Testis (tissue), 3 donors: ENCODE measurements around the gene GSG1. TPM values are rescaled to one million over a fixed set of nuclear protein-coding genes. Genes with fewer than 3 reads are reported as not detected.

Experiments used
- DNase-seq: peaks from one replicate; pipeline ENCODE4 v3.0.0-alpha.2; 2019
- H3K27ac ChIP-seq, 2 donors: fragments of 200-600 bp; sonication (generic); one replicate each; pipeline ENCODE4 v1.5.1; 2019
- H3K27me3 ChIP-seq: fragments of 200-600 bp; sonication (generic); one replicate; pipeline ENCODE4 v1.5.1; 2019
- H3K36me3 ChIP-seq: fragments of 200-600 bp; sonication (generic); one replicate; pipeline ENCODE4 v1.5.1; 2017; ENCODE audit warnings: low read depth; ENCODE audit errors: missing control alignments
- H3K4me1 ChIP-seq: fragments of 200-600 bp; sonication (generic); one replicate; pipeline ENCODE4 v1.5.1; 2019
- H3K4me3 ChIP-seq, 2 donors: fragments of 200-600 bp; sonication (generic); one replicate each; pipeline ENCODE4 v1.5.1; 2017 to 2019
- H3K9me3 ChIP-seq: fragments of 200-600 bp; sonication (generic); one replicate; pipeline ENCODE4 v1.5.1; 2017
- POLR2A ChIP-seq: fragments of 450-650 bp; IDR thresholded peaks from one replicate; pipeline ENCODE4 v1.6.1; 2017; ENCODE audit warnings: antibody characterized with exemption, mild to moderate bottlenecking, moderate library complexity
- WGBS, 2 donors: methylation state at CpG; one replicate each; pipeline ENCODE4 v1.1.5; 2018; 5-methylcytosine and 5-hydroxymethylcytosine counted together
- intact Hi-C: fragments of 100-400 bp; cut with DNase I; formaldehyde crosslinking; loops from one replicate; pipeline ENCODE4 v1.15.1; 2023; ENCODE audit warnings: low total_unique reads
- polyA plus RNA-seq: library from polyadenylated mRNA; stranded (reverse); fragments of 350-450 nt; fragmentation: Illumina TruSeq; extraction: RNeasy Lipid Tissue Mini Kit (QIAGEN cat#74804); gene quantifications from one replicate; pipeline ENCODE4 v1.2.3, GENCODE V29; 2014; ENCODE audit warnings: low read depth, low replicate concordance; ENCODE audit not compliant: insufficient read depth
- total RNA-seq, 2 donors: library from RNA; depleted of rRNA; stranded (reverse); fragments of >200 nt; gene quantifications; one replicate each; pipeline ENCODE4 v1.2.3, GENCODE V29; 2016
- TF ChIP-seq, protein P1 (sequence below), 3 experiments: fragments of 450-650 bp in 2 of 3; fragments of 200-600 bp in 1 of 3; sonication (generic) in 1 of 3; IDR thresholded peaks; one replicate each; pipeline ENCODE4 v1.5.1; 2016 to 2019; ENCODE audit warnings: antibody characterized with exemption in 3 of 3, mild to moderate bottlenecking in 2 of 3, moderate library complexity in 1 of 3

Gene GSG1
- total and polyA plus RNA-seq, 3 donors from 2014 or later: 133 to 695 (median 449) TPM

DNA sequence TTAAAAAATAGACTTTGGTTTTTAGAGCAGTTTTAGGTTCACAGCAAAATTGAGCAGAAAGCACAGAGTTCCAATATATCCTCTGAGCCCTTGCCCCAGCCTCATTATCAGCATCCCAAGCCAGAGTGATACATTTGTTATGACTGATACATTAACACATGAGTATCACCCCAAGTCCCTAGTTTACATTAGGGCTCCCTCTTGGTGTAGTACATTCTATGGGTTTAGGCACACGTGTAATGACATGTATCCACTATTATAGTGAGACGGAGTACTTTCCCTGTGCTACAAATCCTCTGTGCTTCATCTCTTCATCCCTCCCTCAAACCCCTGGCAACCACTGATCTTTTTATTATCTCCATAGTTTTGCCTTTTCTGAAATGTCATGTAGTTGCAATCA is 22.5 kb upstream of the GSG1 start:
- H3K27ac ChIP-seq: no peak overlapping the region
- DNase-seq: no peak
- peaks cover 2% of the 10 kb centered on the region for H3K4me1 ChIP-seq
- WGBS, 2 donors: 78 to 89% methylated on average over 2 of the region's 2 CpGs
- no peak for TF ChIP-seq POLR2A
- TF ChIP-seq, protein P1, sequence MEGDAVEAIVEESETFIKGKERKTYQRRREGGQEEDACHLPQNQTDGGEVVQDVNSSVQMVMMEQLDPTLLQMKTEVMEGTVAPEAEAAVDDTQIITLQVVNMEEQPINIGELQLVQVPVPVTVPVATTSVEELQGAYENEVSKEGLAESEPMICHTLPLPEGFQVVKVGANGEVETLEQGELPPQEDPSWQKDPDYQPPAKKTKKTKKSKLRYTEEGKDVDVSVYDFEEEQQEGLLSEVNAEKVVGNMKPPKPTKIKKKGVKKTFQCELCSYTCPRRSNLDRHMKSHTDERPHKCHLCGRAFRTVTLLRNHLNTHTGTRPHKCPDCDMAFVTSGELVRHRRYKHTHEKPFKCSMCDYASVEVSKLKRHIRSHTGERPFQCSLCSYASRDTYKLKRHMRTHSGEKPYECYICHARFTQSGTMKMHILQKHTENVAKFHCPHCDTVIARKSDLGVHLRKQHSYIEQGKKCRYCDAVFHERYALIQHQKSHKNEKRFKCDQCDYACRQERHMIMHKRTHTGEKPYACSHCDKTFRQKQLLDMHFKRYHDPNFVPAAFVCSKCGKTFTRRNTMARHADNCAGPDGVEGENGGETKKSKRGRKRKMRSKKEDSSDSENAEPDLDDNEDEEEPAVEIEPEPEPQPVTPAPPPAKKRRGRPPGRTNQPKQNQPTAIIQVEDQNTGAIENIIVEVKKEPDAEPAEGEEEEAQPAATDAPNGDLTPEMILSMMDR (IDR thresholded peaks at IDR 0.05): no peak
- intact Hi-C loops: no loop called here
- no peaks in the 10 kb centered on the region for H3K36me3 ChIP-seq
- H3K27me3 ChIP-seq: no peaks in the 10 kb centered on the region
- H3K4me3 ChIP-seq: no peak overlapping the region
- no peaks in the 10 kb centered on the region for H3K9me3 ChIP-seq

GRCh38 chr12:13124656-13125505 is 21.4 kb upstream of the GSG1 start:
- intact Hi-C loops: no loop called here
- Histone ChIP-seq H3K4me1 (peaks cover 2% of the 10 kb centered on the region), H3K27ac (no peak overlapping the region), H3K4me3 (no peak overlapping the region), H3K27me3 (no peaks in the 10 kb centered on the region), H3K9me3 (no peaks in the 10 kb centered on the region), H3K36me3 (no peaks in the 10 kb centered on the region)
- TF ChIP-seq, protein P1 (IDR thresholded peaks at IDR 0.05): no peak
- TF ChIP-seq POLR2A: no peak
- no peak for DNase-seq
- 87 to 89% methylated on average over 8 of the region's 8 CpGs for WGBS, 2 donors

DNA sequence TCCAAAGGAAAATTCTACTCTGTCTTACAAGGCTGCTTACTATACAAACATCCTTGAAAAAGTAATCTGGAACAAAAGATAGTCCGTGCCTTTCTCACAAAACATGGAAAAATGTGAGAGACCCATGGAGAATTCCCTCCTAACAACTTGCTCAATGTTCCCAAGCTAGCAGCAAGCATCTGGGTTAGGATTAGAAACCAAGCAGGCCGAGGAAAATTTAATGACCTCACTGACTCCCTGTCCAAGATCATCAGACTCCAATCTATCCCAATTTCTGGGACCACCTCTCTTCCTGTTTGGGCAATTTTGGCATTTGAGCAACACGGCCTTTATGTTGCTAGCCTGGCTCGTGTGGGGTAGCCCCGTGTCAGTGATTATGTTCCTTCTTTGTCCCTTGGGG is 18.1 kb upstream of the GSG1 start:
- DNase-seq: no peak
- H3K9me3 ChIP-seq: no peaks in the 10 kb centered on the region
- no peak overlapping the region for H3K4me3 ChIP-seq
- peaks cover 7% of the 10 kb centered on the region for H3K4me1 ChIP-seq
- H3K27ac ChIP-seq: peak overlapping the region in 1 of 2 donors; percentile 49
- no peaks in the 10 kb centered on the region for H3K27me3 ChIP-seq
- intact Hi-C loops: no loop called here
- WGBS, 2 donors: 49 to 77% methylated on average over 5 of the region's 5 CpGs
- TF ChIP-seq, protein P1 (IDR thresholded peaks at IDR 0.05): no peak
- TF ChIP-seq POLR2A: no peak
- H3K36me3 ChIP-seq: no peaks in the 10 kb centered on the region

GRCh38 chr12:13120413-13120812 is 16.9 kb upstream of the GSG1 start:
- H3K27me3 ChIP-seq: no peaks in the 10 kb centered on the region
- H3K9me3 ChIP-seq: no peaks in the 10 kb centered on the region
- no peak for DNase-seq
- WGBS, 2 donors: 83 to 85% methylated on average over 3 of the region's 3 CpGs
- intact Hi-C loops: no loop called here
- H3K36me3 ChIP-seq: no peaks in the 10 kb centered on the region
- H3K4me1 ChIP-seq: peaks cover 17% of the 10 kb centered on the region
- no peak overlapping the region for H3K27ac ChIP-seq
- TF ChIP-seq, protein P1 (IDR thresholded peaks at IDR 0.05): no peak
- TF ChIP-seq POLR2A: no peak
- no peak overlapping the region for H3K4me3 ChIP-seq

- no peak for DNase-seq
- no peaks in the 10 kb centered on the region for H3K9me3 ChIP-seq
- H3K27me3 ChIP-seq: no peaks in the 10 kb centered on the region
- no peak for TF ChIP-seq POLR2A
- TF ChIP-seq, protein P1 (IDR thresholded peaks at IDR 0.05): no peak
- intact Hi-C loops: no loop called here
- WGBS, 2 donors: 80 to 97% methylated on average over 2 of the region's 2 CpGs
- no peak overlapping the region for H3K4me3 ChIP-seq
- no peak overlapping the region for H3K27ac ChIP-seq
- H3K4me1 ChIP-seq: peaks cover 17% of the 10 kb centered on the region
- no peaks in the 10 kb centered on the region for H3K36me3 ChIP-seq
Measured at GRCh38 chr12:13119826-13120225, 16.4 kb upstream of the GSG1 start.
